ENCODE results near the gene MRC1. TPM values are rescaled to one million over a fixed set of nuclear protein-coding genes. Genes with fewer than 3 reads are reported as not detected.

The MRC1 gene
- total RNA-seq, 1 donor from 2014 or later, result 0.07 TPM

- TF ChIP-seq EZH2 (IDR thresholded peaks at IDR 0.05; ENCODE audit: insufficient read depth, low read length) (no peak), CTCF (IDR thresholded peaks at IDR 0.05; ENCODE audit: insufficient read depth, low read depth, low read length) (no peak)
- H3K27ac Mint-ChIP-seq (ENCODE audit: unreplicated experiment), result no peak overlapping the region
- no peaks in the 10 kb centered on the region for H3K36me3 Mint-ChIP-seq (ENCODE audit: low read depth, unreplicated experiment)
- H3K9me3 ChIP-seq (ENCODE audit: insufficient read depth, low read depth, low read length), result no peaks in the 10 kb centered on the region
- no peaks in the 10 kb centered on the region for H3K4me1 Mint-ChIP-seq (ENCODE audit: low read depth, unreplicated experiment)
- DNase-seq (ENCODE audit: low read depth) (no peak), FAIRE-seq (no peak)
- H4K20me1 ChIP-seq (ENCODE audit: insufficient read depth, low read length), result no peaks in the 10 kb centered on the region
- no peaks in the 10 kb centered on the region for H3K4me1 ChIP-seq (ENCODE audit: insufficient read depth, low read length)
- H3K27me3 ChIP-seq (ENCODE audit: insufficient read depth, low read length), result no peaks in the 10 kb centered on the region
- no peak overlapping the region for H3K9ac ChIP-seq (ENCODE audit: low read length)
- H3K79me2 ChIP-seq (ENCODE audit: insufficient read depth, low read length), result no peaks in the 10 kb centered on the region
- no peaks in the 10 kb centered on the region for H3K36me3 ChIP-seq (ENCODE audit: insufficient read depth, low read length)
- no peaks in the 10 kb centered on the region for H3K27me3 Mint-ChIP-seq (ENCODE audit: low read depth, unreplicated experiment)
- H3K4me3 Mint-ChIP-seq (ENCODE audit: unreplicated experiment), result no peak overlapping the region
- no peak overlapping the region for H3K4me2 ChIP-seq (ENCODE audit: low read length)
- no peak overlapping the region for H3K4me3 ChIP-seq (ENCODE audit: insufficient read depth, low read depth, low read length)
- H2AFZ ChIP-seq (ENCODE audit: low read depth, low read length), result no peak overlapping the region
- H3K9me3 Mint-ChIP-seq (ENCODE audit: unreplicated experiment), result peaks cover 5% of the 10 kb centered on the region
- H3K27ac ChIP-seq (ENCODE audit: low read depth, low read length), result no peak overlapping the region
Measured at GRCh38 chr10:17913604-17914003, 104.5 kb downstream of the MRC1 start.

GRCh38 chr10:17914169-17915045 lies 105.3 kb downstream of the MRC1 start:
- no peak overlapping the region for H3K9ac ChIP-seq (ENCODE audit: low read length)
- Mint-ChIP-seq H3K4me3 (ENCODE audit: unreplicated experiment) (no peak overlapping the region), H3K36me3 (ENCODE audit: low read depth, unreplicated experiment) (no peaks in the 10 kb centered on the region), H3K27me3 (ENCODE audit: low read depth, unreplicated experiment) (no peaks in the 10 kb centered on the region), H3K27ac (ENCODE audit: unreplicated experiment) (no peak overlapping the region), H3K9me3 (ENCODE audit: unreplicated experiment) (peaks cover 5% of the 10 kb centered on the region), H3K4me1 (ENCODE audit: low read depth, unreplicated experiment) (no peaks in the 10 kb centered on the region)
- FAIRE-seq (peak; percentile 70), DNase-seq (ENCODE audit: low read depth) (no peak)
- no peaks in the 10 kb centered on the region for H3K4me1 ChIP-seq (ENCODE audit: insufficient read depth, low read length)
- no peaks in the 10 kb centered on the region for H4K20me1 ChIP-seq (ENCODE audit: insufficient read depth, low read length)
- H3K79me2 ChIP-seq (ENCODE audit: insufficient read depth, low read length), result no peaks in the 10 kb centered on the region
- H3K36me3 ChIP-seq (ENCODE audit: insufficient read depth, low read length), result no peaks in the 10 kb centered on the region
- H2AFZ ChIP-seq (ENCODE audit: low read depth, low read length), result no peak overlapping the region
- no peak for TF ChIP-seq EZH2 (IDR thresholded peaks at IDR 0.05; ENCODE audit: insufficient read depth, low read length)
- TF ChIP-seq CTCF (IDR thresholded peaks at IDR 0.05; ENCODE audit: insufficient read depth, low read depth, low read length), result no peak
- H3K27me3 ChIP-seq (ENCODE audit: insufficient read depth, low read length), result no peaks in the 10 kb centered on the region
- no peak overlapping the region for H3K4me3 ChIP-seq (ENCODE audit: insufficient read depth, low read depth, low read length)
- H3K9me3 ChIP-seq (ENCODE audit: insufficient read depth, low read depth, low read length), result no peaks in the 10 kb centered on the region
- no peak overlapping the region for H3K4me2 ChIP-seq (ENCODE audit: low read length)
- H3K27ac ChIP-seq (ENCODE audit: low read depth, low read length), result no peak overlapping the region

- no peak overlapping the region for H3K4me2 ChIP-seq (ENCODE audit: low read length)
- H3K4me1 Mint-ChIP-seq (ENCODE audit: low read depth, unreplicated experiment), result no peaks in the 10 kb centered on the region
- H3K36me3 ChIP-seq (ENCODE audit: insufficient read depth, low read length), result no peaks in the 10 kb centered on the region
- H3K27me3 ChIP-seq (ENCODE audit: insufficient read depth, low read length), result no peaks in the 10 kb centered on the region
- TF ChIP-seq CTCF (IDR thresholded peaks at IDR 0.05; ENCODE audit: insufficient read depth, low read depth, low read length) (no peak), EZH2 (IDR thresholded peaks at IDR 0.05; ENCODE audit: insufficient read depth, low read length) (no peak)
- no peak overlapping the region for H3K9ac ChIP-seq (ENCODE audit: low read length)
- no peak overlapping the region for H3K27ac Mint-ChIP-seq (ENCODE audit: unreplicated experiment)
- DNase-seq (ENCODE audit: low read depth), result no peak
- H3K79me2 ChIP-seq (ENCODE audit: insufficient read depth, low read length), result no peaks in the 10 kb centered on the region
- H3K9me3 Mint-ChIP-seq (ENCODE audit: unreplicated experiment), result peaks cover 5% of the 10 kb centered on the region
- H3K36me3 Mint-ChIP-seq (ENCODE audit: low read depth, unreplicated experiment), result no peaks in the 10 kb centered on the region
- H3K27ac ChIP-seq (ENCODE audit: low read depth, low read length), result no peak overlapping the region
- no peak overlapping the region for H3K4me3 ChIP-seq (ENCODE audit: insufficient read depth, low read depth, low read length)
- H3K4me1 ChIP-seq (ENCODE audit: insufficient read depth, low read length), result no peaks in the 10 kb centered on the region
- no peak for FAIRE-seq
- no peaks in the 10 kb centered on the region for H3K9me3 ChIP-seq (ENCODE audit: insufficient read depth, low read depth, low read length)
- no peaks in the 10 kb centered on the region for H3K27me3 Mint-ChIP-seq (ENCODE audit: low read depth, unreplicated experiment)
- no peak overlapping the region for H3K4me3 Mint-ChIP-seq (ENCODE audit: unreplicated experiment)
- H4K20me1 ChIP-seq (ENCODE audit: insufficient read depth, low read length), result no peaks in the 10 kb centered on the region
- no peak overlapping the region for H2AFZ ChIP-seq (ENCODE audit: low read depth, low read length)
Measured at GRCh38 chr10:17915181-17915580, 106.0 kb downstream of the MRC1 start.
